ENCODE results near the gene IL1RAPL1. TPM values are rescaled to one million over a fixed set of nuclear protein-coding genes. Genes with fewer than 3 reads are reported as not detected.

Gene IL1RAPL1
- total RNA-seq, 2 donors from 2014 or later, result 0.66 to 1.1 TPM

- H3K9me3 Mint-ChIP-seq, result no peaks in the 10 kb centered on the region
- no peaks in the 10 kb centered on the region for H3K36me3 ChIP-seq (ENCODE audit: control insufficient read depth, insufficient read depth, low read length)
- H3K4me1 Mint-ChIP-seq, result peaks cover 6% of the 10 kb centered on the region
- 100% methylated on average over 1 of the region's 1 CpG; no CpG with 5 or more reads in 1 of the 2 experiments for WGBS, 2 experiments (ENCODE audit: insufficient coverage in 1 of 2, insufficient read length in 1 of 2)
- no peak for TF ChIP-seq CTCF (conservative IDR thresholded peaks at IDR 0.05)
- no peaks in the 10 kb centered on the region for H3K27me3 Mint-ChIP-seq (ENCODE audit: insufficient read depth)
- no peak overlapping the region for H3K4me3 Mint-ChIP-seq
- no peaks in the 10 kb centered on the region for H3K36me3 Mint-ChIP-seq (ENCODE audit: low read depth)
- no peak for DNase-seq
- no peak overlapping the region for H3K4me3 ChIP-seq (ENCODE audit: low read length)
- H3K27me3 ChIP-seq (ENCODE audit: control insufficient read depth, insufficient read depth, low read length, poor library complexity, severe bottlenecking), result no peaks in the 10 kb centered on the region
- H3K27ac ChIP-seq (ENCODE audit: low read depth, low read length), result no peak overlapping the region
- H3K9ac ChIP-seq (ENCODE audit: extremely low read depth, low read length, poor library complexity, severe bottlenecking), result no peak overlapping the region
- H3K9me3 ChIP-seq (ENCODE audit: control insufficient read depth, low read length), result no peaks in the 10 kb centered on the region
- no peak overlapping the region for H3K27ac Mint-ChIP-seq
- no peaks in the 10 kb centered on the region for H3K4me1 ChIP-seq (ENCODE audit: control insufficient read depth, insufficient read depth, low read length)
Measured at GRCh38 chrX:29487714-29488113, 900.5 kb downstream of the IL1RAPL1 start.

GRCh38 chrX:29488919-29489318 is 901.7 kb downstream of the IL1RAPL1 start:
- H3K27me3 Mint-ChIP-seq (ENCODE audit: insufficient read depth), result no peaks in the 10 kb centered on the region
- H3K9me3 Mint-ChIP-seq, result no peaks in the 10 kb centered on the region
- Histone ChIP-seq H3K36me3 (ENCODE audit: control insufficient read depth, insufficient read depth, low read length) (no peaks in the 10 kb centered on the region), H3K4me3 (ENCODE audit: low read length) (no peak overlapping the region), H3K9me3 (ENCODE audit: control insufficient read depth, low read length) (no peaks in the 10 kb centered on the region), H3K9ac (ENCODE audit: extremely low read depth, low read length, poor library complexity, severe bottlenecking) (no peak overlapping the region), H3K27ac (ENCODE audit: low read depth, low read length) (no peak overlapping the region), H3K4me1 (ENCODE audit: control insufficient read depth, insufficient read depth, low read length) (no peaks in the 10 kb centered on the region), H3K27me3 (ENCODE audit: control insufficient read depth, insufficient read depth, low read length, poor library complexity, severe bottlenecking) (no peaks in the 10 kb centered on the region)
- peaks cover 6% of the 10 kb centered on the region for H3K4me1 Mint-ChIP-seq
- no peaks in the 10 kb centered on the region for H3K36me3 Mint-ChIP-seq (ENCODE audit: low read depth)
- TF ChIP-seq CTCF (conservative IDR thresholded peaks at IDR 0.05), result no peak
- H3K4me3 Mint-ChIP-seq, result no peak overlapping the region
- no peak overlapping the region for H3K27ac Mint-ChIP-seq
- WGBS, 2 experiments (ENCODE audit: insufficient coverage in 1 of 2, insufficient read length in 1 of 2), result 88% methylated on average over 1 of the region's 1 CpG; no CpG with 5 or more reads in 1 of the 2 experiments
- no peak for DNase-seq

- Mint-ChIP-seq H3K9me3 (no peaks in the 10 kb centered on the region), H3K36me3 (ENCODE audit: low read depth) (no peaks in the 10 kb centered on the region), H3K4me3 (no peak overlapping the region), H3K27me3 (ENCODE audit: insufficient read depth) (no peaks in the 10 kb centered on the region), H3K27ac (no peak overlapping the region), H3K4me1 (peaks cover 6% of the 10 kb centered on the region)
- Histone ChIP-seq H3K27ac (ENCODE audit: low read depth, low read length) (no peak overlapping the region), H3K27me3 (ENCODE audit: control insufficient read depth, insufficient read depth, low read length, poor library complexity, severe bottlenecking) (no peaks in the 10 kb centered on the region), H3K9ac (ENCODE audit: extremely low read depth, low read length, poor library complexity, severe bottlenecking) (no peak overlapping the region), H3K36me3 (ENCODE audit: control insufficient read depth, insufficient read depth, low read length) (no peaks in the 10 kb centered on the region), H3K4me1 (ENCODE audit: control insufficient read depth, insufficient read depth, low read length) (no peaks in the 10 kb centered on the region), H3K9me3 (ENCODE audit: control insufficient read depth, low read length) (no peaks in the 10 kb centered on the region), H3K4me3 (ENCODE audit: low read length) (no peak overlapping the region)
- no peak for DNase-seq
- WGBS, 2 experiments (ENCODE audit: insufficient coverage in 1 of 2, insufficient read length in 1 of 2), result no CpG with 5 or more reads among the region's 2 CpGs
- no peak for TF ChIP-seq CTCF (conservative IDR thresholded peaks at IDR 0.05)
Measured at GRCh38 chrX:29490606-29491005, 903.4 kb downstream of the IL1RAPL1 start.
